Measurements from ENCODE around the gene CAP2. TPM values are rescaled to one million over a fixed set of nuclear protein-coding genes. Genes with fewer than 3 reads are reported as not detected.
A peak's percentile ranks its signal among the peaks of the same experiment; 100 is the strongest.

Gene CAP2
- total RNA-seq, 2 donors from 2014 or later = 2.7 to 10.4 TPM

DNA sequence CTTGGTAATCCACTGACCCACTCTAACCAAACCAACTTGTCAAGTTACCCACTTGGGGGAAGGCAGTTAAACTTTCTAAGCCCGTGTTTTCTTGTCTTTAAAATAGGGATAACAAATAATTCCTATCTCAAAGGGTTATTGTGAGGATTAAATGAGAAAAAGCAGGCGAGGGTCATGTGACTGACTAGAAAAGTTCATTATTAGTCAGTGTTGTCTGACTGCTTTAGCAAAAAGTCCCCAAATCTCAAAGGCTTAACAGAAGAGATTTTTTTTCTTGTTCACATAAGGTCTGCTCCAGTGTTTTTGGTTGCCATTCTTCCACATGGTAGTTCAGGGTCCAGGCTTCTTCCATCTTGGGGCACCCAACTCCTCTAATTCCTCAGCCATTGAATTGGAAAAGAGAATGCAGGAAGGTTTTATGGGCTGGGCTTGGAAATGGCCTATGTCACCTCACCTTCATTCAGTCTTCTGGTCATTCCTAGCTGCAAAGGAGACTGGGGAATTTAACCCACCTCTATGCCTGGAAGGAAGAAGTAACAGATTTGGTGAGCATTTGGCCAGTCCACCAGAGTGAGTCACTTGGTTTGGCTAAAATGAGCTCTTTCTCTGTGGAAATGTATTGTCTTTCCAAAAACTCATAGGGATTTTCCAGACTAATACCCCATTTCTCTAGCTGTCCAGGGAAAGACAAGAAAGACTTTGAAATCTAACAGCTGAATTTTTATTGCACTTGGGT lies 77.0 kb downstream of the CAP2 start:
- no peak for DNase-seq
- TF ChIP-seq, protein P1, sequence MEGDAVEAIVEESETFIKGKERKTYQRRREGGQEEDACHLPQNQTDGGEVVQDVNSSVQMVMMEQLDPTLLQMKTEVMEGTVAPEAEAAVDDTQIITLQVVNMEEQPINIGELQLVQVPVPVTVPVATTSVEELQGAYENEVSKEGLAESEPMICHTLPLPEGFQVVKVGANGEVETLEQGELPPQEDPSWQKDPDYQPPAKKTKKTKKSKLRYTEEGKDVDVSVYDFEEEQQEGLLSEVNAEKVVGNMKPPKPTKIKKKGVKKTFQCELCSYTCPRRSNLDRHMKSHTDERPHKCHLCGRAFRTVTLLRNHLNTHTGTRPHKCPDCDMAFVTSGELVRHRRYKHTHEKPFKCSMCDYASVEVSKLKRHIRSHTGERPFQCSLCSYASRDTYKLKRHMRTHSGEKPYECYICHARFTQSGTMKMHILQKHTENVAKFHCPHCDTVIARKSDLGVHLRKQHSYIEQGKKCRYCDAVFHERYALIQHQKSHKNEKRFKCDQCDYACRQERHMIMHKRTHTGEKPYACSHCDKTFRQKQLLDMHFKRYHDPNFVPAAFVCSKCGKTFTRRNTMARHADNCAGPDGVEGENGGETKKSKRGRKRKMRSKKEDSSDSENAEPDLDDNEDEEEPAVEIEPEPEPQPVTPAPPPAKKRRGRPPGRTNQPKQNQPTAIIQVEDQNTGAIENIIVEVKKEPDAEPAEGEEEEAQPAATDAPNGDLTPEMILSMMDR (IDR thresholded peaks at IDR 0.05) = no peak
- Histone ChIP-seq H3K27ac (peak overlapping the region; percentile 40), H3K9me3 (no peaks in the 10 kb centered on the region), H3K9ac (ENCODE audit: low read depth in 2 of 2, low read length in 2 of 2) (no peak overlapping the region), H3K4me1 (peaks cover 5% of the 10 kb centered on the region), H3K36me3 (no peaks in the 10 kb centered on the region), H3K4me3 (no peak overlapping the region), H3K27me3 (no peaks in the 10 kb centered on the region)
- intact Hi-C loops (cut with DNase I) = no loop called here

DNA sequence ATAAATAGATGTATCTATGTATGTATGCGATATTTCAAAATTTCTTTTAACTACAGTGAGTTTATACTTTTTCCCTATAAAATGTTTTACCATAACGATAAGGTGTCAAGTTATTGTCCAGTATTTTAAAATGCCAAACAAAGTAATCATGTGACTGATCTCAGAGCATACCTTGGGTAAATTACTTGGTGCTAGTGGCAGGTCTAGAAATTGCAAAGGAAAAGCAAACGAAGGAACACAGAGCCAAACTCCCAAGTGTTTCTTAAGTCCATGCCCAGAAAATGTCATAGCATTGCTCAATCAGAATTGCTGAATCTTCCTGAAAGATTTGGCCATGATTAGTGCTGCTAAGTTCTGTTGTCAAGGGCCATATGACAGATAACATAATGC lies 77.5 kb downstream of the CAP2 start:
- Histone ChIP-seq H3K4me1 (peaks cover 5% of the 10 kb centered on the region), H3K4me3 (no peak overlapping the region), H3K9me3 (no peaks in the 10 kb centered on the region), H3K27me3 (no peaks in the 10 kb centered on the region), H3K36me3 (no peaks in the 10 kb centered on the region), H3K27ac (peak overlapping the region; percentile 40), H3K9ac (ENCODE audit: low read depth in 2 of 2, low read length in 2 of 2) (no peak overlapping the region)
- intact Hi-C loops (cut with DNase I) = no loop called here
- TF ChIP-seq, protein P1 (IDR thresholded peaks at IDR 0.05) = no peak
- no peak for DNase-seq

- intact Hi-C loops (cut with DNase I) = no loop called here
- no peak overlapping the region for H3K27ac ChIP-seq
- DNase-seq = no peak
- no peaks in the 10 kb centered on the region for H3K27me3 ChIP-seq
- no peak overlapping the region for H3K9ac ChIP-seq (ENCODE audit: low read depth in 2 of 2, low read length in 2 of 2)
- no peaks in the 10 kb centered on the region for H3K9me3 ChIP-seq
- H3K4me1 ChIP-seq = peaks cover 5% of the 10 kb centered on the region
- H3K4me3 ChIP-seq = no peak overlapping the region
- TF ChIP-seq, protein P1 (IDR thresholded peaks at IDR 0.05) = no peak
- no peaks in the 10 kb centered on the region for H3K36me3 ChIP-seq
Measured at GRCh38 chr6:17472653-17473183, 79.3 kb downstream of the CAP2 start.

GRCh38 chr6:17473554-17473953 lies 80.2 kb downstream of the CAP2 start:
- Histone ChIP-seq H3K36me3 (no peaks in the 10 kb centered on the region), H3K27me3 (no peaks in the 10 kb centered on the region), H3K4me3 (no peak overlapping the region), H3K9ac (ENCODE audit: low read depth in 2 of 2, low read length in 2 of 2) (no peak overlapping the region), H3K9me3 (no peaks in the 10 kb centered on the region), H3K4me1 (peaks cover 5% of the 10 kb centered on the region), H3K27ac (peak overlapping the region; percentile 32)
- intact Hi-C loops (cut with DNase I) = no loop called here
- no peak for DNase-seq
- TF ChIP-seq, protein P1 (IDR thresholded peaks at IDR 0.05) = no peak

DNA sequence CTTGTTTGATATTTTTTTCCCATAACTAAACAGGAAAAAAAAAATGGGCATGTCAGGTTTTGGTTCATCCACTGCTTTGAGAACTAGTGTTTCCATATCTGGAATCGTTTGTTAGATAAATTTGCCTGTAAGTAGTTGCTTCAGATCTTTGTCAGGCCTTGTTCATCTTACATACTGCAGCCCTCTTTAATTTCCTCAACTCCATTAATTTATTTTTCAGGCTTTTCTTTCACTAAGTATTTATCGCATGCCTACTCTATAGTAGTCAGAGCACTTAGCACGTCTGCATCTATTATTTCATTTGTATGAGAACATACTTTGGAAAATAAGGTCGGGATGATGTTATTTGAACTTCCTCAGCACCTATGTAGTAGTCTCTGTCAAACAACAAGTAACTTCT lies 80.9 kb downstream of the CAP2 start:
- intact Hi-C loops (cut with DNase I) = no loop called here
- Histone ChIP-seq H3K9me3 (no peaks in the 10 kb centered on the region), H3K9ac (ENCODE audit: low read depth in 2 of 2, low read length in 2 of 2) (no peak overlapping the region), H3K4me3 (no peak overlapping the region), H3K36me3 (no peaks in the 10 kb centered on the region), H3K27me3 (no peaks in the 10 kb centered on the region), H3K27ac (no peak overlapping the region), H3K4me1 (peaks cover 5% of the 10 kb centered on the region)
- TF ChIP-seq, protein P1 (IDR thresholded peaks at IDR 0.05) = no peak
- DNase-seq = no peak
